Measurements from ENCODE around the gene ADAMTSL4.

ADAMTSL4 gene

DNA sequence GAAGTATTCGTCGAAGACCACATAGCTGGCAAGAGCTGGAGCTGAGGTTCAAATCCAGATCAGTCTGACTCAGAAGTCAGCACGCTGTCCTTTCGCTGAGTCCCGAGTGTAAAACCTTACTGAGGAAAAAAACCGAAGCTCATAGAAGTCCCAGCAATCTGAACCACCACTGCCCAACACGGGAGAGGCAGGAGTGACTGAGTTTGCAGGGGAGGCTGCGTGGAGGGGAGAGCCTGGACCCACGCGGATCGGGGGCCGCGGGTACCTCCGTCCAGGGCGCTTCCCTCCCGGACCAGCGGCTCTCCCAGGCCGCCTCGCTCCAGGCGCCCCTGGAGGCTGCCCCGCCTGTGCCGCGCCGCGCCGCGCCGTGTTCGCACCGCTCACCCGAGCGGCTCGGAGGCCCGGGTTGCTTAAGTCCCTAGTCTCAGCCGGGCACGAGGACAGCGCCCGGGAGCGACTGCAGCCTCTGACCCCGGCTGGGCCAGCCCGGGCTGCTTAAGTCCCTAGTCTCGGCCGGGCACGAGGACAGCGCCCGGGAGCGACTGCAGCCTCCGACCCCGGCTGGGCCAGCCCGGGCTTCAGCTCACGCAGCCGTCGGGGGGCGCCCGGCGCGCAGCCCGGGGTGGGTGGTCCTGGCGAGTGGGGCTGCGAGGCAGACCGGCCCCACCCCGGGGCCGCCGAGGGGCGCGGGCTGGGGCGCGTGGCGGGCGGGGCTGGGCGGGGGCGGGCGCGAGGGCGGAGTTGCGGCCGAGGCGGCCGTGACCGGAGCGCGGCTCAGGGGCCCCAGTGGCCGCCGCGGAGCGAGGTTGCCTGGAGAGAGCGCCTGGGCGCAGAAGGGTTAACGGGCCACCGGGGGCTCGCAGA is at the start of gene ADAMTSL4:
TSS of gene ADAMTSL4 (plus strand) at position 777 of the 864 bp plus-strand sequence. CDS start 2,881 bp downstream, outside the sequence.
- TF ChIP-seq, protein P1, sequence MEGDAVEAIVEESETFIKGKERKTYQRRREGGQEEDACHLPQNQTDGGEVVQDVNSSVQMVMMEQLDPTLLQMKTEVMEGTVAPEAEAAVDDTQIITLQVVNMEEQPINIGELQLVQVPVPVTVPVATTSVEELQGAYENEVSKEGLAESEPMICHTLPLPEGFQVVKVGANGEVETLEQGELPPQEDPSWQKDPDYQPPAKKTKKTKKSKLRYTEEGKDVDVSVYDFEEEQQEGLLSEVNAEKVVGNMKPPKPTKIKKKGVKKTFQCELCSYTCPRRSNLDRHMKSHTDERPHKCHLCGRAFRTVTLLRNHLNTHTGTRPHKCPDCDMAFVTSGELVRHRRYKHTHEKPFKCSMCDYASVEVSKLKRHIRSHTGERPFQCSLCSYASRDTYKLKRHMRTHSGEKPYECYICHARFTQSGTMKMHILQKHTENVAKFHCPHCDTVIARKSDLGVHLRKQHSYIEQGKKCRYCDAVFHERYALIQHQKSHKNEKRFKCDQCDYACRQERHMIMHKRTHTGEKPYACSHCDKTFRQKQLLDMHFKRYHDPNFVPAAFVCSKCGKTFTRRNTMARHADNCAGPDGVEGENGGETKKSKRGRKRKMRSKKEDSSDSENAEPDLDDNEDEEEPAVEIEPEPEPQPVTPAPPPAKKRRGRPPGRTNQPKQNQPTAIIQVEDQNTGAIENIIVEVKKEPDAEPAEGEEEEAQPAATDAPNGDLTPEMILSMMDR (IDR thresholded peaks at IDR 0.05; ENCODE audit: low read depth, low read length) = peak; percentile 1; the same call in 1 of the 2 replicates
- DNase-seq (ENCODE audit: extremely low read depth, low read depth) = no peak

GRCh38 chr1:150505431-150505830 is 43.8 kb upstream of the ADAMTSL4 start:
- TF ChIP-seq, protein P1 (IDR thresholded peaks at IDR 0.05; ENCODE audit: low read depth, low read length) = no peak
- DNase-seq (ENCODE audit: extremely low read depth, low read depth) = no peak

DNA sequence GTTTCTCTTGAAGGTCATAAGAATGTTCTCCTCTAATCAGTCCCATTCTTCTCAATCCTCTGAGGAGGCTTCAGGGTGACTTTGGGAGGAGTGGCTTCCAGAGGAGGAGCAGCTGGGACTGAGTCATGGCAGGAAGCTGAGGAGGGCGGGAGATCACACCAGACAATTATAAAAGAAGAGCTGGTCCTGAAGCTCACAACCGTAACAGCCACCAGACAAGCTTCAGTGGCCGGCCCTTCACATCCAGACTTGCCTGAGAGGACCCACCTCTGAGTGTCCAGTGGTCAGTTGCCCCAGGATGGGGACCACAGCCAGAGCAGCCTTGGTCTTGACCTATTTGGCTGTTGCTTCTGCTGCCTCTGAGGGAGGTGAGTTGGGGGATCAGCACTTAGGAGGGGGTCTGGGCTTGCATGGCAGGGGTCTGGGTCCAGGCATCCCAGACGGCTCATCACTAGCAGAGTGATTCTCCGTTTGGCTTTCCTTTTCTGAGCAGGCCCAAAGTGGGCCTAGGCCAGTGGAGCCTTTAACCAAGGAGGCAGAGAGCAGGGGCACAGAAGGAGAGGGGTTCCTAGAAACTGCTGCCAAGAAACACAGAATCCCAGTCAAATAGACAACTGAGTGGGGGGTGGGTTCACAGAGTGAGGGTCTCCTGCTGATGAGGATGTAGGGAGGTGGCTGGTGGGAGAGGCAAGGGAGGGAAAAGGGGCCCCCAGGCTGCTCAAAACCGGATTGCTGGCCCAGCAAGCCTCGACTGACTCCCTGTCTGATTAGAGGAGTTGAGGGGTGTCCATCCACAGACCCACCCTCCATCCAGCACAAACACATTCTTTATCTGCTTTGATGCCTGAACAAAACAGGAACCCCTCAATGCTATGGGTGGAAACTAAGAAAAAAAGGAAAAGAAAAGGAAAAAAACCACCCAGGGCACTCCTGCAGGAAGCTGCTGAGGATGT is 41.0 kb upstream of the ADAMTSL4 start, which contains the start of gene ECM1:
TSS of gene ECM1 (plus strand) at position 198 of the 953 bp plus-strand sequence. CDS start at position 299, 101 bp downstream.
- TF ChIP-seq, protein P1 (IDR thresholded peaks at IDR 0.05; ENCODE audit: low read depth, low read length) = no peak
- no peak for DNase-seq (ENCODE audit: extremely low read depth, low read depth)

DNA sequence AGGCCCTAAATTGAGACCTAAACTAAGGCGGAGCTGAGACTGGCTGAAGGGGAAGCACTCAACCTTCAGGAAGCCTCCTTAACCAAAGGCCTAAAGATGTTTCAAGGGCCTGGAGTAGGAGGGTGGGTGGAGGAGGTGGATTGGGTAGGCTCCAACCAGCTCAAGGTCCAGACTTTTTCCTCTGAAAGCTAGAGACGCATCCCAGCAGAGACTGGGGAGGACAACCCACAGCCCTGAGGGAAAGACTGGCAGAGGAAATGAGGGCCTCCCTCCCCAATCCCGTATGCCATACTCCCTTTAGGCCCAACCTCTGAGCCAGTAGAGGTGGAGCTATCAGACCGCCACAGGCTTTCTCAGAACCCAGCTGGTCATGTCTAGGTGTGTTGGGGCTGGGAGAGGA is 40.2 kb upstream of the ADAMTSL4 start:
- TF ChIP-seq, protein P1 (IDR thresholded peaks at IDR 0.05; ENCODE audit: low read depth, low read length) = no peak
- no peak for DNase-seq (ENCODE audit: extremely low read depth, low read depth)

- DNase-seq (ENCODE audit: extremely low read depth, low read depth) = no peak
- TF ChIP-seq, protein P1 (IDR thresholded peaks at IDR 0.05; ENCODE audit: low read depth, low read length) = no peak
Measured at GRCh38 chr1:150511551-150511950, 37.7 kb upstream of the ADAMTSL4 start.

GRCh38 chr1:150511985-150512660 is 37.1 kb upstream of the ADAMTSL4 start:
- DNase-seq (ENCODE audit: extremely low read depth, low read depth) = no peak
- TF ChIP-seq, protein P1 (IDR thresholded peaks at IDR 0.05; ENCODE audit: low read depth, low read length) = no peak
